Measurements from ENCODE around the gene PPFIBP1.

GRCh38 chr12:27499377-27499776 is 24.6 kb upstream of the PPFIBP1 start:
- no peak for TF ChIP-seq POLR2A (IDR thresholded peaks at IDR 0.05)
- TF ChIP-seq, protein P1, sequence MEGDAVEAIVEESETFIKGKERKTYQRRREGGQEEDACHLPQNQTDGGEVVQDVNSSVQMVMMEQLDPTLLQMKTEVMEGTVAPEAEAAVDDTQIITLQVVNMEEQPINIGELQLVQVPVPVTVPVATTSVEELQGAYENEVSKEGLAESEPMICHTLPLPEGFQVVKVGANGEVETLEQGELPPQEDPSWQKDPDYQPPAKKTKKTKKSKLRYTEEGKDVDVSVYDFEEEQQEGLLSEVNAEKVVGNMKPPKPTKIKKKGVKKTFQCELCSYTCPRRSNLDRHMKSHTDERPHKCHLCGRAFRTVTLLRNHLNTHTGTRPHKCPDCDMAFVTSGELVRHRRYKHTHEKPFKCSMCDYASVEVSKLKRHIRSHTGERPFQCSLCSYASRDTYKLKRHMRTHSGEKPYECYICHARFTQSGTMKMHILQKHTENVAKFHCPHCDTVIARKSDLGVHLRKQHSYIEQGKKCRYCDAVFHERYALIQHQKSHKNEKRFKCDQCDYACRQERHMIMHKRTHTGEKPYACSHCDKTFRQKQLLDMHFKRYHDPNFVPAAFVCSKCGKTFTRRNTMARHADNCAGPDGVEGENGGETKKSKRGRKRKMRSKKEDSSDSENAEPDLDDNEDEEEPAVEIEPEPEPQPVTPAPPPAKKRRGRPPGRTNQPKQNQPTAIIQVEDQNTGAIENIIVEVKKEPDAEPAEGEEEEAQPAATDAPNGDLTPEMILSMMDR (IDR thresholded peaks at IDR 0.05), result no peak

All from prostate gland (tissue), 2 donors.